Measurements from ENCODE around the gene CRKL.

DNA sequence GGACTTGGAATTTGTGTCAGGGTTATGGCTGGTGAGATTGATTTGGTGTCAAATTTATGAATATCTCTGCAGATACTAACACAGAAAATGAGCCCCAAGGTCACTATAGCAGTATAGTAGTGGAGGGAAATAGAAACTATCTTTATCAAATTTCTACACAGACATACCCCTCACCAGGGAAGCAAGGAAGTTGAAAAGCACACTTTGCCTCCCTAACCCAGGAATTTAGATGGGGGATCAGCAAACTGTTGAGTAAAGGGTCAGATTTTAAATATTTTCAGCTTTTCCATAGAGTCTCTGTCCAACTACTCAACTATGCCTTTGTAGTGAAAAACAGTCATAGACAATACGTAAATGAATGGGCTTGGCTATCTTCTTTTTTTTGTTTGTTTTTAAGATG is 12.8 kb downstream of the CRKL start:
- TF ChIP-seq, protein P1, sequence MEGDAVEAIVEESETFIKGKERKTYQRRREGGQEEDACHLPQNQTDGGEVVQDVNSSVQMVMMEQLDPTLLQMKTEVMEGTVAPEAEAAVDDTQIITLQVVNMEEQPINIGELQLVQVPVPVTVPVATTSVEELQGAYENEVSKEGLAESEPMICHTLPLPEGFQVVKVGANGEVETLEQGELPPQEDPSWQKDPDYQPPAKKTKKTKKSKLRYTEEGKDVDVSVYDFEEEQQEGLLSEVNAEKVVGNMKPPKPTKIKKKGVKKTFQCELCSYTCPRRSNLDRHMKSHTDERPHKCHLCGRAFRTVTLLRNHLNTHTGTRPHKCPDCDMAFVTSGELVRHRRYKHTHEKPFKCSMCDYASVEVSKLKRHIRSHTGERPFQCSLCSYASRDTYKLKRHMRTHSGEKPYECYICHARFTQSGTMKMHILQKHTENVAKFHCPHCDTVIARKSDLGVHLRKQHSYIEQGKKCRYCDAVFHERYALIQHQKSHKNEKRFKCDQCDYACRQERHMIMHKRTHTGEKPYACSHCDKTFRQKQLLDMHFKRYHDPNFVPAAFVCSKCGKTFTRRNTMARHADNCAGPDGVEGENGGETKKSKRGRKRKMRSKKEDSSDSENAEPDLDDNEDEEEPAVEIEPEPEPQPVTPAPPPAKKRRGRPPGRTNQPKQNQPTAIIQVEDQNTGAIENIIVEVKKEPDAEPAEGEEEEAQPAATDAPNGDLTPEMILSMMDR (conservative IDR thresholded peaks at IDR 0.05; ENCODE audit: low read length): no peak
- TF ChIP-seq EZH2phosphoT487 (IDR thresholded peaks at IDR 0.05; ENCODE audit: borderline replicate concordance): no peak

Measured in Loucy (cell line).